ENCODE data around the gene GAB2. TPM values are rescaled to one million over a fixed set of nuclear protein-coding genes. Genes with fewer than 3 reads are reported as not detected.

The GAB2 gene
- total RNA-seq, 4 donors from 2014 or later, result 26.3 to 84.8 (median 26.6) TPM

- Histone ChIP-seq H3K9me3 (no peaks in the 10 kb centered on the region), H3K4me1 (peaks cover 0 to 16% (median 4%) of the 10 kb centered on the region in 3 donors), H3K27ac (no peak overlapping the region), H3K36me3 (no peaks in the 10 kb centered on the region), H3K4me3 (no peak overlapping the region), H3K27me3 (no peaks in the 10 kb centered on the region)
- WGBS, 2 donors (ENCODE audit: low coverage in 1 of 2), result 71 to 85% methylated on average over 3 of the region's 3 CpGs
- TF ChIP-seq CTCF (IDR thresholded peaks at IDR 0.05) (no peak), POLR2A (IDR thresholded peaks at IDR 0.05) (no peak), POLR2AphosphoS5 (IDR thresholded peaks at IDR 0.05) (no peak), EP300 (IDR thresholded peaks at IDR 0.05) (no peak)
- ATAC-seq, result no peak
Measured at GRCh38 chr11:78330361-78330760, 87.3 kb downstream of the GAB2 start.

GRCh38 chr11:78327945-78328344, 89.7 kb downstream of the GAB2 start:
- Histone ChIP-seq H3K9me3 (no peaks in the 10 kb centered on the region), H3K27me3 (no peaks in the 10 kb centered on the region), H3K4me1 (peaks cover 0 to 15% (median 4%) of the 10 kb centered on the region in 3 donors), H3K27ac (no peak overlapping the region), H3K4me3 (no peak overlapping the region), H3K36me3 (no peaks in the 10 kb centered on the region)
- no peak for ATAC-seq
- WGBS, 2 donors (ENCODE audit: low coverage in 1 of 2), result 80 to 92% methylated on average over 4 of the region's 6 CpGs
- TF ChIP-seq CTCF (IDR thresholded peaks at IDR 0.05) (no peak), POLR2AphosphoS5 (IDR thresholded peaks at IDR 0.05) (no peak)

- Histone ChIP-seq H3K9me3 (no peaks in the 10 kb centered on the region), H3K4me3 (no peak overlapping the region), H3K4me1 (no peaks in the 10 kb centered on the region), H3K27me3 (no peaks in the 10 kb centered on the region), H3K27ac (no peak overlapping the region), H3K36me3 (no peaks in the 10 kb centered on the region)
- TF ChIP-seq POLR2A (IDR thresholded peaks at IDR 0.05) (no peak), EP300 (IDR thresholded peaks at IDR 0.05) (no peak), CTCF (IDR thresholded peaks at IDR 0.05) (no peak), POLR2AphosphoS5 (IDR thresholded peaks at IDR 0.05) (no peak)
- WGBS, 2 donors (ENCODE audit: low coverage in 1 of 2), result 62 to 100% methylated on average over 2 to 4 of the region's 4 CpGs
- ATAC-seq, result no peak
Measured at GRCh38 chr11:78325274-78325781, 92.3 kb downstream of the GAB2 start.

- Histone ChIP-seq H3K4me1 (peaks cover 0 to 19% (median 12%) of the 10 kb centered on the region in 3 donors), H3K27ac (no peak overlapping the region), H3K9me3 (no peaks in the 10 kb centered on the region), H3K36me3 (no peaks in the 10 kb centered on the region), H3K27me3 (no peaks in the 10 kb centered on the region), H3K4me3 (no peak overlapping the region)
- no peak for ATAC-seq
- TF ChIP-seq POLR2AphosphoS5 (IDR thresholded peaks at IDR 0.05), result no peak
- no peak for TF ChIP-seq CTCF (IDR thresholded peaks at IDR 0.05)
- no peak for TF ChIP-seq POLR2A (IDR thresholded peaks at IDR 0.05)
- no peak for TF ChIP-seq EP300 (IDR thresholded peaks at IDR 0.05)
- WGBS, 2 donors (ENCODE audit: low coverage in 1 of 2), result 64 to 93% methylated on average over 2 to 6 of the region's 6 CpGs
Measured at GRCh38 chr11:78323363-78323762, 94.3 kb downstream of the GAB2 start.

GRCh38 chr11:78319453-78319955, 98.1 kb downstream of the GAB2 start:
- no peaks in the 10 kb centered on the region for H3K36me3 ChIP-seq
- H3K27me3 ChIP-seq, result no peaks in the 10 kb centered on the region
- 10 to 11% methylated on average over 4 of the region's 4 CpGs for WGBS, 2 donors (ENCODE audit: low coverage in 1 of 2)
- no peak for ATAC-seq
- H3K9me3 ChIP-seq, result no peaks in the 10 kb centered on the region
- no peak overlapping the region for H3K4me3 ChIP-seq
- peak overlapping the region in 3 of 4 donors; percentile 6 to 47 (median 30) for H3K27ac ChIP-seq
- H3K4me1 ChIP-seq, result peaks cover 0 to 29% (median 12%) of the 10 kb centered on the region in 3 donors
- no peak for TF ChIP-seq POLR2A (IDR thresholded peaks at IDR 0.05)
- no peak for TF ChIP-seq CTCF (IDR thresholded peaks at IDR 0.05)
- no peak for TF ChIP-seq EP300 (IDR thresholded peaks at IDR 0.05)
